GM19372 (cell line): ENCODE data around the gene HSD17B2.
"Not testable (repeated sequence)": the region's sequence is repeated elsewhere in the genome, so short reads cannot be mapped to it uniquely, and the experiment has no call there.

ENCODE experiments used
- ATAC-seq: cut with Tn5 transposase; IDR thresholded peaks from one replicate; pipeline ENCODE4 v1.9.1; 2021; ENCODE audit warnings: mild to moderate bottlenecking, low read depth, moderate library complexity; ENCODE audit not compliant: unreplicated experiment

Gene HSD17B2

GRCh38 chr16:82118749-82119148, 83.7 kb downstream of the HSD17B2 start:
- ATAC-seq: no peak

GRCh38 chr16:82119405-82119804, 84.4 kb downstream of the HSD17B2 start:
- ATAC-seq: no peak

GRCh38 chr16:82124651-82125050, 89.6 kb downstream of the HSD17B2 start:
- no peak for ATAC-seq

GRCh38 chr16:82129881-82130280, 94.8 kb downstream of the HSD17B2 start:
- ATAC-seq: no peak

- ATAC-seq: no peak
Observed at GRCh38 chr16:82133798-82134197, 98.7 kb downstream of the HSD17B2 start.

- no peak for ATAC-seq
Observed at GRCh38 chr16:82134846-82135245, 99.8 kb downstream of the HSD17B2 start.

GRCh38 chr16:82135844-82136243, 100.8 kb downstream of the HSD17B2 start:
- no peak for ATAC-seq

GRCh38 chr16:82136956-82137821, 102.1 kb downstream of the HSD17B2 start:
- no peak for ATAC-seq

- ATAC-seq: no peak
Observed at GRCh38 chr16:82137822-82138167, 102.7 kb downstream of the HSD17B2 start.

- no peak for ATAC-seq
Observed at GRCh38 chr16:82138478-82139285, 103.6 kb downstream of the HSD17B2 start.

- ATAC-seq: not testable (repeated sequence)
Observed at GRCh38 chr16:82139286-82139571, 104.2 kb downstream of the HSD17B2 start.

GRCh38 chr16:82146556-82146955, 111.5 kb downstream of the HSD17B2 start:
- ATAC-seq: no peak

GRCh38 chr16:82146957-82147356, 111.9 kb downstream of the HSD17B2 start:
- ATAC-seq: no peak

GRCh38 chr16:82147546-82147945, 112.5 kb downstream of the HSD17B2 start:
- ATAC-seq: no peak
